Astrocyte of the spinal cord (primary cell): ENCODE measurements around the gene SIGLEC14.

Source experiments
- DNase-seq: peaks from one replicate; pipeline ENCODE4 v3.0.0; 2011; ENCODE audit warnings: low read depth, low spot score
- H3K4me3 ChIP-seq: 2 replicates; pipeline ENCODE4 v1.5.1; 2011; ENCODE audit warnings: low read depth, mild to moderate bottlenecking, low read length, moderate library complexity
- CTCF ChIP-seq: IDR thresholded peaks from 2 replicates; pipeline ENCODE4 v1.5.1; 2012; ENCODE audit warnings: low read depth, mild to moderate bottlenecking, low read length, inconsistent platforms
- in situ Hi-C: cut with HindIII; loops from 2 replicates; pipeline ENCODE4 v1.10.0; 2017; ENCODE audit warnings: low sequenced_read_pairs

The SIGLEC14 gene

GRCh38 chr19:51688671-51689571, 42.3 kb upstream of the SIGLEC14 start:
- peak; percentile 98 for DNase-seq
- peak overlapping the region; percentile 84 for H3K4me3 ChIP-seq
- in situ Hi-C loops, result no loop called here
- TF ChIP-seq CTCF, result no peak

GRCh38 chr19:51687791-51688670, 41.4 kb upstream of the SIGLEC14 start:
- peak overlapping the region; percentile 84 for H3K4me3 ChIP-seq
- peak; percentile 55 for DNase-seq
- in situ Hi-C loops, result no loop called here
- TF ChIP-seq CTCF, result no peak

- in situ Hi-C loops, result no loop called here
- no peak for DNase-seq
- TF ChIP-seq CTCF, result no peak
- no peak overlapping the region for H3K4me3 ChIP-seq
Observed at GRCh38 chr19:51686171-51686570, 39.5 kb upstream of the SIGLEC14 start.

GRCh38 chr19:51681286-51681941, 34.8 kb upstream of the SIGLEC14 start:
- no peak overlapping the region for H3K4me3 ChIP-seq
- TF ChIP-seq CTCF, result no peak
- no peak for DNase-seq
- in situ Hi-C loops, result no loop called here

- no peak for TF ChIP-seq CTCF
- no peak for DNase-seq
- no peak overlapping the region for H3K4me3 ChIP-seq
- in situ Hi-C loops, result no loop called here
Observed at GRCh38 chr19:51680474-51680873, 33.8 kb upstream of the SIGLEC14 start.

- DNase-seq, result no peak
- in situ Hi-C loops, result no loop called here
- no peak for TF ChIP-seq CTCF
- no peak overlapping the region for H3K4me3 ChIP-seq
Observed at GRCh38 chr19:51676566-51677083, 30.0 kb upstream of the SIGLEC14 start.
